Measurements from ENCODE around the gene ACP1.

The ACP1 gene

GRCh38 chr2:264493-265468, at the start of gene ACP1:
Gene ACP1, plus strand, starts transcription at chr2:264947. Its CDS starts 18 bp downstream, at chr2:264965.
- DNase-seq = peak; percentile 61 to 96 (median 86)

- no peak for DNase-seq
These were observed 48.7 kb upstream of the ACP1 start for GRCh38 chr2:216068-216467.

GRCh38 chr2:223451-223850, 41.3 kb upstream of the ACP1 start:
- no peak for DNase-seq

GRCh38 chr2:223971-224760, 40.6 kb upstream of the ACP1 start:
- DNase-seq = peak in 3 of 14 donors; percentile 13 to 26 (median 17)

- DNase-seq = no peak
These were observed 36.6 kb upstream of the ACP1 start for GRCh38 chr2:228115-228514.

- DNase-seq = no peak
These were observed 36.0 kb upstream of the ACP1 start for GRCh38 chr2:228518-229278.

GRCh38 chr2:231521-232185, 33.1 kb upstream of the ACP1 start:
- DNase-seq = peak in 11 of 14 donors; percentile 27 to 71 (median 56)

GRCh38 chr2:233030-233429, 31.7 kb upstream of the ACP1 start:
- DNase-seq = no peak

GRCh38 chr2:234421-234820, 30.3 kb upstream of the ACP1 start:
- no peak for DNase-seq

GRCh38 chr2:236993-237539, 27.7 kb upstream of the ACP1 start:
- DNase-seq = peak in 2 of 14 donors; percentile 3 to 24

GRCh38 chr2:237878-238277, 26.9 kb upstream of the ACP1 start:
- peak in 2 of 14 donors; percentile 18 to 40 for DNase-seq

GRCh38 chr2:238431-238830, 26.3 kb upstream of the ACP1 start:
- DNase-seq = peak in 1 of 14 donors; percentile 52

- no peak for DNase-seq
These were observed 25.9 kb upstream of the ACP1 start for GRCh38 chr2:238869-239268.

GRCh38 chr2:244547-244946, 20.2 kb upstream of the ACP1 start:
- no peak for DNase-seq

GRCh38 chr2:246489-247144, 18.1 kb upstream of the ACP1 start:
- DNase-seq = no peak

GRCh38 chr2:248724-249123, 16.0 kb upstream of the ACP1 start:
- no peak for DNase-seq

GRCh38 chr2:249538-250042, 15.2 kb upstream of the ACP1 start:
- DNase-seq = no peak

GRCh38 chr2:252001-252602, 12.6 kb upstream of the ACP1 start:
- no peak for DNase-seq

- no peak for DNase-seq
These were observed 11.5 kb upstream of the ACP1 start for GRCh38 chr2:253202-253638.

GRCh38 chr2:254241-254640, 10.5 kb upstream of the ACP1 start:
- no peak for DNase-seq

Data from C1 segment of cervical spinal cord (tissue), 14 donors.